Psoas muscle (tissue), 8 donors: ENCODE data around the gene PRKRA. TPM values are rescaled to one million over a fixed set of nuclear protein-coding genes. Genes with fewer than 3 reads are reported as not detected.
A peak's percentile ranks its signal among the peaks of the same experiment; 100 is the strongest.

Source experiments
- ATAC-seq, 4 donors: fragments of 200-7000 bp; cut with Tn5 transposase; one replicate each; pipeline ENCODE4 v1.9.1; 2020; ENCODE audit warnings: moderate library complexity in 3 of 4, mild to moderate bottlenecking in 2 of 4
- DNase-seq, 2 donors: peaks; one replicate each; pipeline ENCODE4 v3.0.0-alpha.2; 2020
- H3K27ac ChIP-seq: fragments of 200-600 bp; one replicate; pipeline ENCODE4 v1.8.0; 2022
- H3K27me3 ChIP-seq, 3 donors: fragments of 200-600 bp in 1 of 3; one replicate each; pipeline versions ENCODE4 v1.6.1 to v1.8.0; 2013 to 2022; ENCODE audit warnings: low read length in 2 of 3, mild to moderate bottlenecking in 2 of 3, moderate library complexity in 1 of 3; ENCODE audit not compliant: insufficient read depth in 3 of 3
- H3K36me3 ChIP-seq, 2 donors: fragments of 200-600 bp in 1 of 2; one replicate each; pipeline versions ENCODE4 v1.6.1 to v1.8.0; 2013 to 2022; ENCODE audit warnings: low read depth in 1 of 2, mild to moderate bottlenecking in 1 of 2, moderate library complexity in 1 of 2; ENCODE audit not compliant: insufficient read depth in 1 of 2
- H3K4me1 ChIP-seq: fragments of 200-600 bp; one replicate; pipeline ENCODE4 v1.8.0; 2022
- H3K4me3 ChIP-seq: fragments of 200-600 bp; one replicate; pipeline ENCODE4 v1.8.0; 2022; ENCODE audit warnings: mild to moderate bottlenecking
- H3K9me3 ChIP-seq: fragments of 200-600 bp; one replicate; pipeline ENCODE4 v1.8.0; 2022
- whole genome bisulfite sequencing, 3 donors: extraction: QIAGEN DNeasy Blood & Tissue Kit; methylation state at CpG; one replicate each; pipeline versions ENCODE4 v1.1.6 to v1.1.7; 2013; 5-methylcytosine and 5-hydroxymethylcytosine counted together
- intact Hi-C, 2 donors: fragments of 100-400 bp; cut with DNase I; formaldehyde crosslinking; loops; one replicate each; pipeline versions ENCODE4 v1.11.0 to v1.14.2; 2022
- polyA plus RNA-seq, 3 donors: library from polyadenylated mRNA; stranded (reverse); fragments of 200-250 nt; gene quantifications; one replicate each; pipeline ENCODE4 v1.2.3, GENCODE V29; 2013
- total RNA-seq, 4 donors: library from RNA; stranded (reverse); fragmentation: NEBNext Ultra II Directional in 2 of 4; extraction: Animal tissue kit (Norgen Biotek cat#: 25700) in 2 of 4; gene quantifications; one replicate each; pipeline versions ENCODE4 v1.2.1 to v1.2.4, GENCODE V29; 2021 to 2023
- TF ChIP-seq, protein P1 (sequence below): fragments of 200-600 bp; IDR thresholded peaks from one replicate; pipeline ENCODE4 v1.8.0; 2022; ENCODE audit warnings: antibody characterized with exemption
- donor health status: healthy with polysubstance abuse.
- donor health status: DM: no; HTN: no; CAD: no; lungs with moderate emphysema.
- donor health status: Bipolar disorder and iron deficiency.
- donor health status: healthy.
- donor health status: DM: yes; HTN: yes; CAD: no.
- donor health status: DM: no; HTN: no; CAD: no.
- donor health status: DM: no; HTN: no; CAD: no.
- donor health status: DM: yes; HTN: yes; CAD: no.

Gene PRKRA
- total and polyA plus RNA-seq, 7 donors = 53.1 to 106 (median 84.1) TPM

DNA sequence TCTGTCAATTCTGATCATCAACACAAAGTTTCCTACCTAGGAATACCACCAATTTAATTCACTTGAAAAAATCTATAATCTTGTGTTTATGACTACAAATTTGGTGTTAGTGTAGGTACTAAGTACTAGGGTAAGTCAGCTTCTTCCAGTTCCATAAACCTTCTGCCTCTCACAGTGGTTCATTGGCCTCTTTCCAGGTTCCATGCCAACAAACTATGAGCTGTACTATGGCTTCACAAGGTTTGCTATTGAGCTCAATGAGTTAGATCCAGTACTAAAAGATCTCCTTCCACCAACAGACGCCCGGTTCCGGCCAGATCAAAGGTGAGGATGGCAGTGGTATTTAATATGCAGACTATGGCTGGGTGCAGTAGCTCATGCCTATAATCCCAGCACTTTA lies 58.8 kb downstream of the PRKRA start:
- 86 to 92% (median 89%) methylated on average over 3 of the region's 3 CpGs for WGBS, 3 donors
- peak in 1 of 4 donors; percentile 46 for ATAC-seq

GRCh38 chr2:178391701-178392100 lies 59.3 kb downstream of the PRKRA start:
- no peak for DNase-seq
- WGBS, 3 donors = 77 to 89% (median 88%) methylated on average over 4 of the region's 4 CpGs
- H3K27ac ChIP-seq = no peak overlapping the region
- peaks cover 5 to 93% of the 10 kb centered on the region in 2 donors for H3K36me3 ChIP-seq
- H3K9me3 ChIP-seq = no peaks in the 10 kb centered on the region
- TF ChIP-seq, protein P1, sequence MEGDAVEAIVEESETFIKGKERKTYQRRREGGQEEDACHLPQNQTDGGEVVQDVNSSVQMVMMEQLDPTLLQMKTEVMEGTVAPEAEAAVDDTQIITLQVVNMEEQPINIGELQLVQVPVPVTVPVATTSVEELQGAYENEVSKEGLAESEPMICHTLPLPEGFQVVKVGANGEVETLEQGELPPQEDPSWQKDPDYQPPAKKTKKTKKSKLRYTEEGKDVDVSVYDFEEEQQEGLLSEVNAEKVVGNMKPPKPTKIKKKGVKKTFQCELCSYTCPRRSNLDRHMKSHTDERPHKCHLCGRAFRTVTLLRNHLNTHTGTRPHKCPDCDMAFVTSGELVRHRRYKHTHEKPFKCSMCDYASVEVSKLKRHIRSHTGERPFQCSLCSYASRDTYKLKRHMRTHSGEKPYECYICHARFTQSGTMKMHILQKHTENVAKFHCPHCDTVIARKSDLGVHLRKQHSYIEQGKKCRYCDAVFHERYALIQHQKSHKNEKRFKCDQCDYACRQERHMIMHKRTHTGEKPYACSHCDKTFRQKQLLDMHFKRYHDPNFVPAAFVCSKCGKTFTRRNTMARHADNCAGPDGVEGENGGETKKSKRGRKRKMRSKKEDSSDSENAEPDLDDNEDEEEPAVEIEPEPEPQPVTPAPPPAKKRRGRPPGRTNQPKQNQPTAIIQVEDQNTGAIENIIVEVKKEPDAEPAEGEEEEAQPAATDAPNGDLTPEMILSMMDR = no peak
- H3K27me3 ChIP-seq = no peaks in the 10 kb centered on the region
- H3K4me3 ChIP-seq = no peak overlapping the region
- H3K4me1 ChIP-seq = no peaks in the 10 kb centered on the region
- intact Hi-C loops = no loop called here
- ATAC-seq = peak in 2 of 4 donors; percentile 52 to 60

More for the DNA sequence above, 58.8 kb downstream of the PRKRA start:
- DNase-seq = no peak
- H3K9me3 ChIP-seq = no peaks in the 10 kb centered on the region
- no peaks in the 10 kb centered on the region for H3K27me3 ChIP-seq
- no peak overlapping the region for H3K27ac ChIP-seq
- TF ChIP-seq, protein P1 = no peak
- peaks cover 5 to 88% of the 10 kb centered on the region in 2 donors for H3K36me3 ChIP-seq
- intact Hi-C loops = no loop called here
- no peaks in the 10 kb centered on the region for H3K4me1 ChIP-seq
- no peak overlapping the region for H3K4me3 ChIP-seq

GRCh38 chr2:178388287-178388686 lies 62.7 kb downstream of the PRKRA start:
- H3K9me3 ChIP-seq = no peaks in the 10 kb centered on the region
- H3K4me1 ChIP-seq = no peaks in the 10 kb centered on the region
- H3K36me3 ChIP-seq = peaks cover 7 to 98% of the 10 kb centered on the region in 2 donors
- no peaks in the 10 kb centered on the region for H3K27me3 ChIP-seq
- H3K27ac ChIP-seq = no peak overlapping the region
- WGBS, 3 donors = 89 to 94% (median 92%) methylated on average over 7 of the region's 7 CpGs
- ATAC-seq = no peak
- TF ChIP-seq, protein P1 = no peak
- DNase-seq = no peak
- intact Hi-C loops = no loop called here
- H3K4me3 ChIP-seq = no peak overlapping the region

DNA sequence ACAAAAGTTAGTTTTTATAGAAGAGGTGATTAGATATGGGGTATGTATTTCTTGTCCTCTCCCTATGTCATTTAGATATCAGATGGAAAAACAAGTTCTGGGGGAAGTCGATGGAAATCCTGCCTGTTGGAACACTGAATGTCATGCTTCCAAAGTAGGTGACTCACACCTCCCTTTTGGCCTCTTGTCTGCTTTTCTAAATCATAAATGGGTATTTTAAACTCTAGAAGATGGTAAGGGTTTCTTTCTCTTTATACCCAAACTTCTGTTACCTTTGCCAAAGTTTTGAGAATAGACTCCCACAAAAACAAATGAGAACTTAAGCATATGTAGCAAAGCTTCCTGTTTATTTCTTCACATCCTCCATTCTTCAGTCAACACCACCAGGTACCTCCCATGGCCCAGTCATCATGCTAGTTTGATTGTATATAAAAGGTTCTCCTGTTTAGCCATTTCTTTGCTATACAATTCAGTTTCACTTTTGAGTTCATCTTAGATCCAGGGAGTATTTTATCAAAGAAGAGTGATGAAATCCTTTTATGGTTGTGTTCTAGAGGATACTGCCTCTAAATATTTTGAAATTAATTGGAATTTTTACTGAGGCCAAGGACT lies 63.9 kb downstream of the PRKRA start:
- DNase-seq = no peak
- Histone ChIP-seq H3K4me3 (no peak overlapping the region), H3K27me3 (no peaks in the 10 kb centered on the region), H3K36me3 (peaks cover 10 to 98% of the 10 kb centered on the region in 2 donors), H3K9me3 (no peaks in the 10 kb centered on the region), H3K4me1 (no peaks in the 10 kb centered on the region), H3K27ac (no peak overlapping the region)
- TF ChIP-seq, protein P1 = no peak
- intact Hi-C loops = no loop called here
- ATAC-seq = no peak
- WGBS, 3 donors = 44 to 73% (median 57%) methylated on average over 1 of the region's 1 CpG

DNA sequence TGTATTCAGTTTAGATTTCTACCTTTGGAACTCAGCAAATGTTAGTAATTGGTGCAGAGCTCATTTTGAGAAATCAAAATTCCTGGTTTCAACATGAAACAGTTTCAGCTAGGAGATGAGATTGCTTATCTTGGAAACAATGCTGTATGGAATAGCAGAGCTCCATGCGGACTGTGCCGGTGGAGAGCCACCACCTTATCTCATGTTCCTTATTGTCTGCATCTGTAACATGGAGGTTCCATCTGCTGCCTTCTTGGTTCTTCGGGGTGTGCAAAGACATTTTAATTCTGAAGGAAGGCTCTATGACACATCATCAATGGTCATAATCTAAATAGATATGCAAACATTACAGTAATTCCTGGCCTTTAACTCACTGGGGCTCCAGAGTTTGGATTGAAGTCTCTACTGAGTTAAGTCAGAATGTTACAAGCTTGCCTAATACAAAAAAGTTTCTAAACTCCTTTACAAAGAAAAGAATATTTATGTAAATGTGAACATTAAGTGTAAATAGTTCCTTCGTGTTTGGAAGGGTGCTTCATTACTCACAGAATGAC lies 65.3 kb downstream of the PRKRA start:
- Histone ChIP-seq H3K36me3 (peaks cover 10 to 97% of the 10 kb centered on the region in 2 donors), H3K4me1 (no peaks in the 10 kb centered on the region), H3K27me3 (no peaks in the 10 kb centered on the region), H3K4me3 (no peak overlapping the region), H3K9me3 (no peaks in the 10 kb centered on the region), H3K27ac (no peak overlapping the region)
- intact Hi-C loops = no loop called here
- WGBS, 3 donors = 79 to 91% (median 85%) methylated on average over 4 of the region's 4 CpGs
- ATAC-seq (no peak), DNase-seq (no peak)
- TF ChIP-seq, protein P1 = no peak
